Naive thymus-derived CD4-positive, alpha-beta T cell (primary cell): ENCODE results near the gene CREB3. TPM values are rescaled to one million over a fixed set of nuclear protein-coding genes. Genes with fewer than 3 reads are reported as not detected.
A peak's percentile ranks its signal among the peaks of the same experiment; 100 is the strongest.

Experiments
- ATAC-seq: fragments of 150-1000 bp; cut with Tn5 transposase; 2 replicates; pipeline ENCODE4 v1.10.0; 2021; ENCODE audit warnings: mild to moderate bottlenecking, moderate library complexity
- CTCF ChIA-PET: fragments of 350-600 bp; sonication (Branson Sonifier 250); formaldehyde crosslinking; loops from one replicate; lab custom pipeline; 2021; ENCODE audit warnings: antibody characterized with exemption; lab: Charles Lee
- POLR2A ChIA-PET: fragments of 350-600 bp; sonication (Branson Sonifier 250); formaldehyde crosslinking; loops from one replicate; lab custom pipeline; 2021; ENCODE audit warnings: antibody characterized with exemption, inconsistent platforms; lab: Charles Lee
- DNase-seq, 9 donors: peaks; one replicate each; pipeline versions ENCODE4 v3.0.0 to v3.0.0-alpha.2; 2020 to 2022; ENCODE audit warnings: mixed read lengths in 1 of 9
- H3K27ac ChIP-seq: one replicate; pipeline ENCODE4 v1.7.0; 2013; ENCODE audit warnings: mild to moderate bottlenecking, low read depth, low read length, moderate library complexity
- H3K27me3 ChIP-seq, 2 donors: one replicate each; pipeline ENCODE4 v1.7.0; 2013; ENCODE audit warnings: low read length in 2 of 2, mild to moderate bottlenecking in 2 of 2, moderate library complexity in 2 of 2; ENCODE audit not compliant: control insufficient read depth in 2 of 2, insufficient read depth in 2 of 2
- H3K36me3 ChIP-seq, 3 experiments: 1 replicate in 2 of 3; 2 replicates in 1 of 3; pipeline ENCODE4 v1.7.0; 2013; ENCODE audit warnings: low read length in 3 of 3, mild to moderate bottlenecking in 3 of 3, moderate library complexity in 1 of 3; ENCODE audit not compliant: insufficient read depth in 3 of 3, control insufficient read depth in 2 of 3
- H3K4me1 ChIP-seq, 2 donors: one replicate each; pipeline ENCODE4 v1.7.0; 2013; ENCODE audit warnings: low read length in 2 of 2, mild to moderate bottlenecking in 2 of 2, moderate library complexity in 1 of 2; ENCODE audit not compliant: control insufficient read depth in 2 of 2, insufficient read depth in 2 of 2
- H3K4me3 ChIP-seq: 2 replicates; pipeline ENCODE4 v1.7.0; 2013; ENCODE audit warnings: mild to moderate bottlenecking, low read length
- H3K9me3 ChIP-seq, 3 experiments: 1 replicate in 2 of 3; 2 replicates in 1 of 3; pipeline ENCODE4 v1.7.0; 2013; ENCODE audit warnings: low read length in 3 of 3; ENCODE audit not compliant: control insufficient read depth in 2 of 3
- H3K27ac Mint-ChIP-seq, 9 donors: one replicate each; pipeline ENCODE4 v1.8.0; 2020 to 2022; ENCODE audit warnings: mixed read lengths in 9 of 9, mild to moderate bottlenecking in 8 of 9, moderate library complexity in 5 of 9, inconsistent platforms in 2 of 9
- H3K27me3 Mint-ChIP-seq, 5 donors: one replicate each; pipeline ENCODE4 v1.8.0; 2021 to 2022; ENCODE audit warnings: mixed read lengths in 5 of 5, mild to moderate bottlenecking in 1 of 5
- H3K36me3 Mint-ChIP-seq, 5 donors: one replicate each; pipeline ENCODE4 v1.8.0; 2020 to 2022; ENCODE audit warnings: mixed read lengths in 5 of 5, mild to moderate bottlenecking in 3 of 5, inconsistent platforms in 1 of 5
- H3K4me1 Mint-ChIP-seq, 7 donors: one replicate each; pipeline ENCODE4 v1.8.0; 2020 to 2022; ENCODE audit warnings: mixed read lengths in 7 of 7, mild to moderate bottlenecking in 3 of 7, inconsistent platforms in 1 of 7
- H3K4me3 Mint-ChIP-seq, 10 donors: one replicate each; pipeline ENCODE4 v1.8.0; 2020 to 2022; ENCODE audit warnings: mild to moderate bottlenecking in 10 of 10, mixed read lengths in 10 of 10, moderate library complexity in 6 of 10, inconsistent platforms in 2 of 10
- H3K9me3 Mint-ChIP-seq, 11 donors: one replicate each; pipeline ENCODE4 v1.8.0; 2020 to 2022; ENCODE audit warnings: mixed read lengths in 11 of 11, mild to moderate bottlenecking in 4 of 11, inconsistent platforms in 1 of 11, moderate library complexity in 1 of 11
- intact Hi-C, 2 donors: fragments of 100-400 bp; cut with micrococcal nuclease; formaldehyde crosslinking; loops; one replicate each; pipeline ENCODE4 v1.15.1; 2023
- polyA plus RNA-seq, 2 donors: library from polyadenylated mRNA; unstranded; fragments of 300-500 nt; fragmentation: Illumina TruSeq; gene quantifications; one replicate each; pipeline ENCODE4 v1.2.3, GENCODE V29; 2021
- total RNA-seq, 6 experiments: library from RNA in 5 of 6; stranded (reverse) in 5 of 6; gene quantifications; 1 replicate in 5 of 6; 2 replicates in 1 of 6; pipeline ENCODE4 v1.2.3 and lab custom pipeline; 2021 to 2026

CREB3 gene
- total and polyA plus RNA-seq, 7 experiments from 2014 or later = 13.4 to 40.2 (median 21.6) TPM

GRCh38 chr9:35748858-35749514 is 16.5 kb downstream of the CREB3 start, which contains the start of the genes GBA2 and RGP1:
GBA2 (minus strand) TSS chr9:35749228; CDS start chr9:35748704, 524 bp downstream.
RGP1 (plus strand) TSS chr9:35749287; CDS start chr9:35749756, 469 bp downstream.
- peak within 1 kb of the TSS; percentile 87 for H3K27ac ChIP-seq
- peaks cover 32 to 33% of the 10 kb centered on the region in 2 donors for H3K4me1 ChIP-seq
- Mint-ChIP-seq H3K36me3 (peaks cover 7 to 28% (median 17%) of the 10 kb centered on the region in 5 donors), H3K9me3 (no peaks in the 10 kb centered on the region), H3K27me3 (no peaks in the 10 kb centered on the region), H3K27ac (peak within 1 kb of the TSS; percentile 89 to 97 (median 96)), H3K4me3 (peak within 1 kb of the TSS; percentile 89 to 98 (median 96)), H3K4me1 (peaks cover 36 to 66% (median 49%) of the 10 kb centered on the region in 7 donors)
- H3K27me3 ChIP-seq = no peaks in the 10 kb centered on the region
- H3K9me3 ChIP-seq = no peaks in the 10 kb centered on the region
- CTCF ChIA-PET = interaction anchor here (0.7 to 5.6 kb wide), 10 partner anchors 8 to 145 kb away, joined by 3 to 61 read pairs (median 4); partner anchors contain the start of genes CCDC107, CREB3, RMRP and TLN1
- POLR2A ChIA-PET = interaction anchor here (0.7 to 5.1 kb wide), 14 partner anchors 10 to 148 kb away, joined by 3 to 50 read pairs (median 5); partner anchors contain the start of genes CCDC107, CREB3, RMRP and SPAG8
- ATAC-seq (peak; percentile 84), DNase-seq (peak; percentile 36 to 82 (median 51))
- H3K36me3 ChIP-seq = peaks cover 9 to 49% (median 12%) of the 10 kb centered on the region in 3 experiments
- intact Hi-C loops = loop anchor here (1.0 to 5.0 kb wide), 11 partner anchors 7 to 1372 kb away; partner anchors contain the start of genes CREB3 (in 2 of the 2), HINT2 (in 2 of the 2), TLN1 (in 2 of the 2) and ATOSB (in 1 of the 2)
- peak within 1 kb of the TSS; percentile 84 for H3K4me3 ChIP-seq

DNA sequence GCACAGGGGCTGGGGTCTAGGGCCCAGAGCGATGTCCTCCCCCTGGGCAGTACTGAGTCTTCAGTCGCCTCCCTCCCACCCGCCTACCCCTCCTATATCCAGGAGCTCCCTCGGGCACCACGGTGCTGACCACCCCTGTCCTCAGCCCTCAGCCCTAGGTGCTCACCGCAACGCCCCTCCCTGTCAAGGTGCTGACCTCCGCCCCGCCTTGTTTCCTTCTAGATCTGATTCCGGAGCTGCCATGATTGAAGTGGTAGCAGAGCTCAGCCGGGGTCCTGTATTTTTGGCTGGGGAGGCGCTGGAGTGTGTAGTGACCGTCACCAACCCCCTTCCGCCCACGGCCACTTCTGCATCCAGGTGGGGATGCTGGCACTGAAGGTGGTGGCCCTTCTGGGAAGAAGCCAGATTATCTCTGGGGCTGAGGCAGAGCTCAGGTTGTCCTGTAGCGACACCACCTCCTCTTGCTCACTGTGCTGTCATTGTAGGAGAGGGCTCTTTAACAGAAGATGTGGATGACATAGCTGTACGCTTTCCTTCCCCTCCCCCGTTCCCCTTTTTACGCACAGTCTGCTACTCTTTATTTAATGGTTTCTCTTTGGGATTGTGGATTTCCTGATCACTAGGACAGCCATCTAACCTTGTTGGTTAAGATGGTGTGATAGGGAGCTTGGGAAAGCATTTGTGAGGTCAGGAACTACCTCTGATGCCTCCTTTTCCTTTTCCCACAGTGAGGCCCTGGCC is 17.2 kb downstream of the CREB3 start:
- Histone ChIP-seq H3K27ac (peak overlapping the region; percentile 87), H3K27me3 (no peaks in the 10 kb centered on the region), H3K4me3 (peak overlapping the region; percentile 84), H3K36me3 (peaks cover 9 to 49% (median 12%) of the 10 kb centered on the region in 3 experiments), H3K4me1 (peaks cover 32 to 33% of the 10 kb centered on the region in 2 donors), H3K9me3 (no peaks in the 10 kb centered on the region)
- Mint-ChIP-seq H3K27me3 (no peaks in the 10 kb centered on the region), H3K9me3 (no peaks in the 10 kb centered on the region), H3K36me3 (peaks cover 7 to 26% (median 18%) of the 10 kb centered on the region in 5 donors), H3K27ac (peak overlapping the region; percentile 89 to 97 (median 96)), H3K4me1 (peaks cover 35 to 62% (median 50%) of the 10 kb centered on the region in 7 donors), H3K4me3 (peak overlapping the region; percentile 89 to 98 (median 96))
- intact Hi-C loops = loop anchor here (1.0 to 5.0 kb wide), 10 partner anchors 13 to 1372 kb away; partner anchors contain the start of genes CREB3 (in 2 of the 2), HINT2 (in 2 of the 2), TLN1 (in 2 of the 2) and ATOSB (in 1 of the 2)
- CTCF ChIA-PET = interaction anchor here (0.6 to 5.6 kb wide), 9 partner anchors 13 to 146 kb away, joined by 3 to 61 read pairs (median 3); partner anchors contain the start of genes CREB3 and TLN1
- DNase-seq = peak in 8 of 9 donors; percentile 45 to 62 (median 54)
- POLR2A ChIA-PET = interaction anchor here (0.5 to 5.1 kb wide), 13 partner anchors 9 to 1092 kb away, joined by 3 to 50 read pairs (median 5); partner anchors contain the start of genes CCDC107, CREB3, RMRP and TLN1
- peak; percentile 67 for ATAC-seq

DNA sequence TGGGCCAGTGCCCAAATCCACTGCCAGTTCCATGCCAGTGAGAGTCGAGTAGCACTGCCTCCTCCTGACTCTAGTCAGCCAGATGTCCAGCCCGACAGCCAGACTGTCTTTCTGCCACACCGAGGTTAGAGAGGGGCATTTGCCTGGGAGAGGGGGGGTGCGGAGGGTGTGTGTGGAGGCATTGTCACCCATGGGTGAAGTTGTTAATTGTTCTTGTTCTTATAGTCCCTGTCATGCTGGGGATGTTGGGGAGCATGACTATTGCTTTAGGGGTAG is 17.7 kb downstream of the CREB3 start:
- peak overlapping the region; percentile 84 for H3K4me3 ChIP-seq
- H3K4me1 Mint-ChIP-seq = peaks cover 32 to 63% (median 48%) of the 10 kb centered on the region in 7 donors

DNA sequence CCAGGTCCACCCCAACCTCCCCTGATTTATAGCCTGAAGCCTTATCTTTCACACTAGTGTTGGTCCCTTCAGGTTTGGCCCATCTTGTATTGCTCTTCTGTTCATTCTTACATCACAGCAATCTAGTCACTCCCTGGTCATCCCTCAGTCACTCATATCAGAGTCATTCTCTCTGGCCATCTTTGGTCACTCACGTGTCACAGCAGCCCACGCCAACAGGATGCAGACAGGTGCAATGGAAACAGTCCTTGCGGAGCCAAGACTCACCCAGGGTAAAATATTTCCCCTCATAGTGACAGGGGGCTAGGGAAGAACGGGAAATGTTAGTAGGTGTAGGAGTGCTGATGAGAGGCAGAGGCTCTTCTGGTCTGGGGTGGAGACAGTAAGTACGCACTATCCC is 21.0 kb downstream of the CREB3 start:
- no peak for DNase-seq
- H3K27ac Mint-ChIP-seq = peak overlapping the region in 2 of 9 donors; percentile 45 to 81
- no peaks in the 10 kb centered on the region for H3K9me3 Mint-ChIP-seq
- peaks cover 16 to 17% of the 10 kb centered on the region in 2 donors for H3K4me1 ChIP-seq
- H3K27me3 Mint-ChIP-seq = no peaks in the 10 kb centered on the region
- ChIA-PET CTCF (interaction anchor here (1.0 to 1.7 kb wide), 3 partner anchors 18 to 158 kb away, joined by 3 read pairs; partner anchors contain the start of genes CCDC107 and RMRP), POLR2A (interaction anchor here (0.5 to 3.3 kb wide), 5 partner anchors 9 to 708 kb away, joined by 3 to 8 read pairs (median 3); partner anchors contain the start of gene HINT2)
- peaks cover 9 to 54% (median 12%) of the 10 kb centered on the region in 3 experiments for H3K36me3 ChIP-seq
- H3K4me3 ChIP-seq = no peak overlapping the region
- intact Hi-C loops = no loop called here
- H3K4me1 Mint-ChIP-seq = peaks cover 27 to 61% (median 37%) of the 10 kb centered on the region in 7 donors
- no peaks in the 10 kb centered on the region for H3K9me3 ChIP-seq
- ATAC-seq = no peak
- H3K27ac ChIP-seq = no peak overlapping the region
- no peaks in the 10 kb centered on the region for H3K27me3 ChIP-seq
- H3K4me3 Mint-ChIP-seq = peak overlapping the region in 1 of 10 donors; percentile 2
- peaks cover 7 to 26% (median 18%) of the 10 kb centered on the region in 5 donors for H3K36me3 Mint-ChIP-seq

More for the DNA sequence above, 17.7 kb downstream of the CREB3 start:
- Mint-ChIP-seq H3K9me3 (no peaks in the 10 kb centered on the region), H3K36me3 (peaks cover 7 to 26% (median 18%) of the 10 kb centered on the region in 5 donors), H3K4me3 (peak overlapping the region; percentile 89 to 98 (median 96)), H3K27ac (peak overlapping the region; percentile 89 to 97 (median 96)), H3K27me3 (no peaks in the 10 kb centered on the region)
- peaks cover 32 to 33% of the 10 kb centered on the region in 2 donors for H3K4me1 ChIP-seq
- H3K36me3 ChIP-seq = peaks cover 9 to 49% (median 12%) of the 10 kb centered on the region in 3 experiments
- H3K27ac ChIP-seq = peak overlapping the region; percentile 87
- POLR2A ChIA-PET = interaction anchor here (0.9 to 5.1 kb wide), 8 partner anchors 8 to 133 kb away, joined by 4 to 50 read pairs (median 15); partner anchors contain the start of genes CREB3 and TLN1
- ATAC-seq (no peak), DNase-seq (peak in 1 of 9 donors; percentile 8)
- H3K9me3 ChIP-seq = no peaks in the 10 kb centered on the region
- CTCF ChIA-PET = interaction anchor here (0.7 to 5.6 kb wide), 6 partner anchors 14 to 146 kb away, joined by 3 to 61 read pairs (median 4); partner anchors contain the start of genes CREB3 and TLN1
- intact Hi-C loops = no loop called here
- no peaks in the 10 kb centered on the region for H3K27me3 ChIP-seq

DNA sequence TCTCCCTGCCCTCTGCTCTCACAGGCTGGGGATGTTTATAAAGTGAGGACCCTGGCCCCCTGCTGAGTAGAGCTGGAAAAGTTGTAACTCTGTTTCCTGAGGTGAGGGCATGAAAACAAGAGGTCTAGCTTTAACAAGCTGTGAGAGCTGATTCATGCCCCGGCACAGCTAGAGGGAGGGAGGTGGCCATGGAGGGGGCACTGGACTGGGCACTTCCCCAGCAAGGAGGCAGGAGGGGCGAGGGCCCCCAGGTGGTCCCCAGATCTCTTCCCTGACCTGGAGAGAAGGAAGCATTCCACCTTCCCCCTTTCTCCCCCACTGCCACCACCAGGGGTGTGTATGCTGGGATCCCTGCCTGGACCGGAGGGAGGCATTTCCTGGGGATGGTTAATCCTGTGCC is 21.8 kb downstream of the CREB3 start, which contains the start of gene MSMP:
MSMP (minus strand) TSS at position 13 of the 400 bp plus-strand sequence. CDS start 147 bp downstream, outside the sequence.
- peak within 1 kb of the TSS in 7 of 9 donors; percentile 20 to 98 (median 81) for H3K27ac Mint-ChIP-seq
- POLR2A ChIA-PET = interaction anchor here (0.8 to 3.3 kb wide), 4 partner anchors 10 to 60 kb away, joined by 3 to 8 read pairs (median 3); partner anchors contain the start of gene HINT2

More for the DNA sequence above, 21.8 kb downstream of the CREB3 start, which contains the start of gene MSMP:
- Mint-ChIP-seq H3K4me1 (peaks cover 33 to 65% (median 44%) of the 10 kb centered on the region in 7 donors), H3K4me3 (peak within 1 kb of the TSS in 4 of 10 donors; percentile 11 to 30 (median 18)), H3K27me3 (no peaks in the 10 kb centered on the region), H3K36me3 (peaks cover 7 to 26% (median 18%) of the 10 kb centered on the region in 5 donors), H3K9me3 (no peaks in the 10 kb centered on the region)
- ATAC-seq (no peak), DNase-seq (no peak)
- intact Hi-C loops = no loop called here
- peaks cover 16 to 17% of the 10 kb centered on the region in 2 donors for H3K4me1 ChIP-seq
- no peaks in the 10 kb centered on the region for H3K27me3 ChIP-seq
- peaks cover 9 to 52% (median 12%) of the 10 kb centered on the region in 3 experiments for H3K36me3 ChIP-seq
- no peak within 1 kb of the TSS for H3K4me3 ChIP-seq
- CTCF ChIA-PET = interaction anchor here (1.0 kb wide), 1 partner anchor 19 kb away, joined by 3 read pairs; no protein-coding TSS in a partner anchor
- no peaks in the 10 kb centered on the region for H3K9me3 ChIP-seq
- no peak within 1 kb of the TSS for H3K27ac ChIP-seq
